Measurements from ENCODE around the gene SLC25A39. TPM values are rescaled to one million over a fixed set of nuclear protein-coding genes. Genes with fewer than 3 reads are reported as not detected.
A peak's percentile ranks its signal among the peaks of the same experiment; 100 is the strongest.

The SLC25A39 gene
- total and polyA plus RNA-seq, 2 of the 13 experiments (the other 11 are each of a cell fraction or from before 2014, with no cell fraction given), result 144 to 151 TPM

DNA sequence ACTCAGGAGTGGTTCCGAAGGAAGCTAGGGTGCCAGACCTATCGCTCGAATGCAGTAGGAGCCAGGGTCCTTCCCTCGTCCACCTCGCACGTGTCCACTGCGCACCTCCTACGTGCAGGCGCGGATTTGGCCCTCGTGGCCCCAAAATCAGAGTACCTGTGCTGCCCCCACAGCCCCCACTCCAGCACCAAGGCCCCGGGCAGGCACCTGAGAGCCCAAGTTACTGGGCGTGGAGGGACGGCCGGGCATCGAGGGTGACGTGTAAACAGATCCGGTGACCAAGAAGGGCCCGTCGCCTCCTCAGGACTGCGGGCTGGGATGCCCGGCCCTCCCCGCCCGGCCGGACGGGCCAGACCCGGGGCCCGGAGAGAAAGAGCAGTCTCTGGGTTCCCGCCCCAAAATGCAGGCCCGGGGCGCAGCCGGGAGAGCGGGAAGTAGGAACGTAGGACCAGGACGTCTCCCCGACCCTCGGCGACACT, 492 bp downstream of the SLC25A39 start (continued):
- TF ChIP-seq, protein P1, sequence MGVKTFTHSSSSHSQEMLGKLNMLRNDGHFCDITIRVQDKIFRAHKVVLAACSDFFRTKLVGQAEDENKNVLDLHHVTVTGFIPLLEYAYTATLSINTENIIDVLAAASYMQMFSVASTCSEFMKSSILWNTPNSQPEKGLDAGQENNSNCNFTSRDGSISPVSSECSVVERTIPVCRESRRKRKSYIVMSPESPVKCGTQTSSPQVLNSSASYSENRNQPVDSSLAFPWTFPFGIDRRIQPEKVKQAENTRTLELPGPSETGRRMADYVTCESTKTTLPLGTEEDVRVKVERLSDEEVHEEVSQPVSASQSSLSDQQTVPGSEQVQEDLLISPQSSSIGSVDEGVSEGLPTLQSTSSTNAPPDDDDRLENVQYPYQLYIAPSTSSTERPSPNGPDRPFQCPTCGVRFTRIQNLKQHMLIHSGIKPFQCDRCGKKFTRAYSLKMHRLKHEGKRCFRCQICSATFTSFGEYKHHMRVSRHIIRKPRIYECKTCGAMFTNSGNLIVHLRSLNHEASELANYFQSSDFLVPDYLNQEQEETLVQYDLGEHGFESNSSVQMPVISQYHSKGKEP (CRISPR knock-in tag; IDR thresholded peaks at IDR 0.05), result no peak; the same call in 1 of the 2 replicates
- TF ChIP-seq SP1 (IDR thresholded peaks at IDR 0.05) (no peak), SP1 (CRISPR knock-in tag; IDR thresholded peaks at IDR 0.05) (no peak), MAF1 (CRISPR knock-in tag; IDR thresholded peaks at IDR 0.05; ENCODE audit: borderline replicate concordance) (no peak), CREB1 (IDR thresholded peaks at IDR 0.05) (peak; percentile 21; the same call in 1 of the 2 replicates), CREB1 (CRISPR knock-in tag; IDR thresholded peaks at IDR 0.05) (no peak), ZNF580 (CRISPR knock-in tag; IDR thresholded peaks at IDR 0.05; ENCODE audit: borderline replicate concordance, low read depth) (no peak), ZNF660 (CRISPR knock-in tag; IDR thresholded peaks at IDR 0.05; ENCODE audit: borderline replicate concordance, low read depth) (no peak), HOXA5 (CRISPR knock-in tag; IDR thresholded peaks at IDR 0.05) (no peak), CREM (IDR thresholded peaks at IDR 0.05) (no peak), CREM (CRISPR knock-in tag; IDR thresholded peaks at IDR 0.05) (no peak), ZKSCAN5 (CRISPR knock-in tag; IDR thresholded peaks at IDR 0.05) (0 out of 2 replicates have a peak, but pooled peaks have one; percentile 16), KAT2B (IDR thresholded peaks at IDR 0.05; ENCODE audit: borderline replicate concordance, low read depth, low read length) (no peak), ZNF136 (CRISPR knock-in tag; IDR thresholded peaks at IDR 0.05; ENCODE audit: low read depth) (no peak; the same call in 1 of the 2 replicates), ZNF451 (CRISPR knock-in tag; IDR thresholded peaks at IDR 0.05) (0 out of 2 replicates have a peak, but pooled peaks have one; percentile 36), ZIK1 (CRISPR knock-in tag; IDR thresholded peaks at IDR 0.05; ENCODE audit: borderline replicate concordance, low read depth) (no peak), ZNF205 (CRISPR knock-in tag; IDR thresholded peaks at IDR 0.05) (no peak), GLMP (CRISPR knock-in tag; IDR thresholded peaks at IDR 0.05; ENCODE audit: borderline replicate concordance) (no peak), ZNF496 (CRISPR knock-in tag; IDR thresholded peaks at IDR 0.05; ENCODE audit: insufficient replicate concordance) (no peak), GTF3A (CRISPR knock-in tag; conservative IDR thresholded peaks at IDR 0.05) (no peak), GTF2F1 (IDR thresholded peaks at IDR 0.05; ENCODE audit: low read length) (no peak)
- TF ChIP-seq, protein P2, sequence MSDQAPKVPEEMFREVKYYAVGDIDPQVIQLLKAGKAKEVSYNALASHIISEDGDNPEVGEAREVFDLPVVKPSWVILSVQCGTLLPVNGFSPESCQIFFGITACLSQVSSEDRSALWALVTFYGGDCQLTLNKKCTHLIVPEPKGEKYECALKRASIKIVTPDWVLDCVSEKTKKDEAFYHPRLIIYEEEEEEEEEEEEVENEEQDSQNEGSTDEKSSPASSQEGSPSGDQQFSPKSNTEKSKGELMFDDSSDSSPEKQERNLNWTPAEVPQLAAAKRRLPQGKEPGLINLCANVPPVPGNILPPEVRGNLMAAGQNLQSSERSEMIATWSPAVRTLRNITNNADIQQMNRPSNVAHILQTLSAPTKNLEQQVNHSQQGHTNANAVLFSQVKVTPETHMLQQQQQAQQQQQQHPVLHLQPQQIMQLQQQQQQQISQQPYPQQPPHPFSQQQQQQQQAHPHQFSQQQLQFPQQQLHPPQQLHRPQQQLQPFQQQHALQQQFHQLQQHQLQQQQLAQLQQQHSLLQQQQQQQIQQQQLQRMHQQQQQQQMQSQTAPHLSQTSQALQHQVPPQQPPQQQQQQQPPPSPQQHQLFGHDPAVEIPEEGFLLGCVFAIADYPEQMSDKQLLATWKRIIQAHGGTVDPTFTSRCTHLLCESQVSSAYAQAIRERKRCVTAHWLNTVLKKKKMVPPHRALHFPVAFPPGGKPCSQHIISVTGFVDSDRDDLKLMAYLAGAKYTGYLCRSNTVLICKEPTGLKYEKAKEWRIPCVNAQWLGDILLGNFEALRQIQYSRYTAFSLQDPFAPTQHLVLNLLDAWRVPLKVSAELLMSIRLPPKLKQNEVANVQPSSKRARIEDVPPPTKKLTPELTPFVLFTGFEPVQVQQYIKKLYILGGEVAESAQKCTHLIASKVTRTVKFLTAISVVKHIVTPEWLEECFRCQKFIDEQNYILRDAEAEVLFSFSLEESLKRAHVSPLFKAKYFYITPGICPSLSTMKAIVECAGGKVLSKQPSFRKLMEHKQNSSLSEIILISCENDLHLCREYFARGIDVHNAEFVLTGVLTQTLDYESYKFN (CRISPR knock-in tag; conservative IDR thresholded peaks at IDR 0.05), result no peak
- TF ChIP-seq, protein P3, sequence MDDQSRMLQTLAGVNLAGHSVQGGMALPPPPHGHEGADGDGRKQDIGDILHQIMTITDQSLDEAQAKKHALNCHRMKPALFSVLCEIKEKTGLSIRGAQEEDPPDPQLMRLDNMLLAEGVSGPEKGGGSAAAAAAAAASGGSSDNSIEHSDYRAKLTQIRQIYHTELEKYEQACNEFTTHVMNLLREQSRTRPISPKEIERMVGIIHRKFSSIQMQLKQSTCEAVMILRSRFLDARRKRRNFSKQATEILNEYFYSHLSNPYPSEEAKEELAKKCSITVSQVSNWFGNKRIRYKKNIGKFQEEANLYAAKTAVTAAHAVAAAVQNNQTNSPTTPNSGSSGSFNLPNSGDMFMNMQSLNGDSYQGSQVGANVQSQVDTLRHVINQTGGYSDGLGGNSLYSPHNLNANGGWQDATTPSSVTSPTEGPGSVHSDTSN (CRISPR knock-in tag; IDR thresholded peaks at IDR 0.05; ENCODE audit: borderline replicate concordance), result no peak
- TF ChIP-seq, protein P4, sequence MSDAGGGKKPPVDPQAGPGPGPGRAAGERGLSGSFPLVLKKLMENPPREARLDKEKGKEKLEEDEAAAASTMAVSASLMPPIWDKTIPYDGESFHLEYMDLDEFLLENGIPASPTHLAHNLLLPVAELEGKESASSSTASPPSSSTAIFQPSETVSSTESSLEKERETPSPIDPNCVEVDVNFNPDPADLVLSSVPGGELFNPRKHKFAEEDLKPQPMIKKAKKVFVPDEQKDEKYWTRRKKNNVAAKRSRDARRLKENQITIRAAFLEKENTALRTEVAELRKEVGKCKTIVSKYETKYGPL (CRISPR knock-in tag; IDR thresholded peaks at IDR 0.05), result no peak
